Measurements from ENCODE around the gene DAAM1. TPM values are rescaled to one million over a fixed set of nuclear protein-coding genes. Genes with fewer than 3 reads are reported as not detected.

The DAAM1 gene
- total and polyA plus RNA-seq, 3 donors from 2014 or later: 23.9 to 57.3 (median 54.6) TPM

- 74 to 80% methylated on average over 3 of the region's 3 CpGs for WGBS, 2 donors
- intact Hi-C loops (cut with DNase I; ENCODE audit: low total_unique reads): no loop called here
- TF ChIP-seq, protein P1, sequence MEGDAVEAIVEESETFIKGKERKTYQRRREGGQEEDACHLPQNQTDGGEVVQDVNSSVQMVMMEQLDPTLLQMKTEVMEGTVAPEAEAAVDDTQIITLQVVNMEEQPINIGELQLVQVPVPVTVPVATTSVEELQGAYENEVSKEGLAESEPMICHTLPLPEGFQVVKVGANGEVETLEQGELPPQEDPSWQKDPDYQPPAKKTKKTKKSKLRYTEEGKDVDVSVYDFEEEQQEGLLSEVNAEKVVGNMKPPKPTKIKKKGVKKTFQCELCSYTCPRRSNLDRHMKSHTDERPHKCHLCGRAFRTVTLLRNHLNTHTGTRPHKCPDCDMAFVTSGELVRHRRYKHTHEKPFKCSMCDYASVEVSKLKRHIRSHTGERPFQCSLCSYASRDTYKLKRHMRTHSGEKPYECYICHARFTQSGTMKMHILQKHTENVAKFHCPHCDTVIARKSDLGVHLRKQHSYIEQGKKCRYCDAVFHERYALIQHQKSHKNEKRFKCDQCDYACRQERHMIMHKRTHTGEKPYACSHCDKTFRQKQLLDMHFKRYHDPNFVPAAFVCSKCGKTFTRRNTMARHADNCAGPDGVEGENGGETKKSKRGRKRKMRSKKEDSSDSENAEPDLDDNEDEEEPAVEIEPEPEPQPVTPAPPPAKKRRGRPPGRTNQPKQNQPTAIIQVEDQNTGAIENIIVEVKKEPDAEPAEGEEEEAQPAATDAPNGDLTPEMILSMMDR (IDR thresholded peaks at IDR 0.05): no peak
- TF ChIP-seq POLR2A (IDR thresholded peaks at IDR 0.05): no peak
- Histone ChIP-seq H3K4me3 (no peak overlapping the region), H3K36me3 (ENCODE audit: low read depth, missing control alignments) (no peaks in the 10 kb centered on the region), H3K27ac (no peak overlapping the region), H3K9me3 (no peaks in the 10 kb centered on the region), H3K27me3 (no peaks in the 10 kb centered on the region), H3K4me1 (peaks cover 15% of the 10 kb centered on the region)
- no peak for DNase-seq
Measured at GRCh38 chr14:59313658-59314608, 125.5 kb downstream of the DAAM1 start.

DNA sequence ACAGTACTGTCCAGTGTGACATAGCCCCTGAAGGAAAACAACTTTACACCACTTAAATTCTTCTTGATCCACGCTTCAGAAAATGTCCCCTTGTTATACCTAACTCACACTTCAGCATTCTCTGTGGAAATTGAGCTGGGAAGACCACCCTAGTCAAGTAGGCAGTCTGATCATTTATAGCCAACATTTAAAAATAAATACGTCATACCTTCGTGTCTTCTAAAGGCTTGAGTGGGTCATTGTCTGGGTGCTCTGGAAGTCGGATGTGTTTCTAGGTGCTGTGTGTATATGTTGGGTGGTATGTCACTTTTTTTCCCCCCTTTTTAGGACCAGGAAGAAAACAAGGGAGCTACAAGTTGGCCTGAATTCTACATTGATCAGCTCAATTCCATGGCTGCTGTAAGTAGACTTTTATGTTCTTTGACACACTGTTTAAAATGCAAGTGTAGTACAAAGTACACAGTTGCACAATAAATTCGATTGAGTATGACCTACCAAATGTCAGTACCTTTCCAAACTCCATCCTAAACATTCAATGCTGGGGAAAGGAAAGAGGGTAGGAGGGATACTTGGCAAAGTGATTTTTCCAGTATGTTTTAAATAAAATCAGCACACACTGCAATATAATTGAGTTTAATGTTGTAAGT, 126.6 kb downstream of the DAAM1 start:
- Histone ChIP-seq H3K4me1 (peaks cover 9% of the 10 kb centered on the region), H3K27ac (no peak overlapping the region), H3K36me3 (ENCODE audit: low read depth, missing control alignments) (no peaks in the 10 kb centered on the region), H3K27me3 (no peaks in the 10 kb centered on the region), H3K4me3 (no peak overlapping the region), H3K9me3 (no peaks in the 10 kb centered on the region)
- WGBS, 2 donors: 95% methylated on average over 5 of the region's 5 CpGs
- DNase-seq: no peak
- TF ChIP-seq, protein P1 (IDR thresholded peaks at IDR 0.05): no peak
- no peak for TF ChIP-seq POLR2A (IDR thresholded peaks at IDR 0.05)
- intact Hi-C loops (cut with DNase I; ENCODE audit: low total_unique reads): no loop called here

GRCh38 chr14:59316151-59316830, 127.8 kb downstream of the DAAM1 start:
- Histone ChIP-seq H3K4me3 (no peak overlapping the region), H3K4me1 (peaks cover 19% of the 10 kb centered on the region), H3K36me3 (ENCODE audit: low read depth, missing control alignments) (no peaks in the 10 kb centered on the region), H3K9me3 (no peaks in the 10 kb centered on the region), H3K27ac (no peak overlapping the region), H3K27me3 (no peaks in the 10 kb centered on the region)
- no peak for TF ChIP-seq POLR2A (IDR thresholded peaks at IDR 0.05)
- TF ChIP-seq, protein P1 (IDR thresholded peaks at IDR 0.05): no peak
- DNase-seq: no peak
- 50 to 57% methylated on average over 1 of the region's 1 CpG for WGBS, 2 donors
- intact Hi-C loops (cut with DNase I; ENCODE audit: low total_unique reads): no loop called here

DNA sequence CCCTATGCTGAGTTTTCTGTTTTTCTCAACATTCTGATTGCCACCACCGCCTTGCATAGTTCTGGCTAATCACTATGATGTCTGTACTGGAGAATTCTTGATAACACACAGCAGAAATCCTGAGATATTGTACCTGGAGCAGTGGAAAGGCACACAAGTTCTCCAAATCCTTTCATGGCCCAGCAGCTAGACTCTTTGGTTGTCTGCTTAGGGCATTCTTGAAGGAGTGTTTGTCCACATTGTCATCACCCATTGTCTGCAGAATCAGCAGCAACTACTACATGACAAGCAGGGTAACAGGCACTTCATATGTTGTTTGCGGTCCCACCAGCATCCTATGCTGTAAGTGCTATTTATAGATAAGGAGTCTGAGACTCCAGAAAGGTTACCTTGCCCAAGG, 128.9 kb downstream of the DAAM1 start:
- TF ChIP-seq, protein P1 (IDR thresholded peaks at IDR 0.05): no peak
- no peak for TF ChIP-seq POLR2A (IDR thresholded peaks at IDR 0.05)
- Histone ChIP-seq H3K4me3 (no peak overlapping the region), H3K27ac (no peak overlapping the region), H3K36me3 (ENCODE audit: low read depth, missing control alignments) (no peaks in the 10 kb centered on the region), H3K9me3 (no peaks in the 10 kb centered on the region), H3K4me1 (peaks cover 27% of the 10 kb centered on the region), H3K27me3 (no peaks in the 10 kb centered on the region)
- 96 to 100% methylated on average over 2 of the region's 2 CpGs for WGBS, 2 donors
- DNase-seq: no peak
- intact Hi-C loops (cut with DNase I; ENCODE audit: low total_unique reads): no loop called here
